Loucy (cell line): Measurements from ENCODE around the gene CEP76.

ENCODE experiments used
- CTCF ChIP-seq: fragments of 200-600 bp; sonication (generic); conservative IDR thresholded peaks from 2 replicates; pipeline ENCODE4 v1.5.1; 2014; ENCODE audit warnings: mild to moderate bottlenecking, antibody characterized with exemption, low read length
- EZH2phosphoT487 ChIP-seq: fragments of 200-600 bp; IDR thresholded peaks from 2 replicates; pipeline ENCODE4 v1.6.1; 2018; ENCODE audit warnings: antibody characterized with exemption, mild to moderate bottlenecking, moderate library complexity, borderline replicate concordance

GRCh38 chr18:12647773-12648172, 54.8 kb downstream of the CEP76 start:
- TF ChIP-seq CTCF (no peak), EZH2phosphoT487 (no peak)
